Measurements from ENCODE around the gene SSR3.

SSR3 gene

GRCh38 chr3:156536524-156537316 is 18.2 kb downstream of the SSR3 start:
- DNase-seq (ENCODE audit: low read depth in 2 of 2) = no peak

- no peak for DNase-seq (ENCODE audit: low read depth in 2 of 2)
These were observed 19.1 kb downstream of the SSR3 start for GRCh38 chr3:156535798-156536197.

DNA sequence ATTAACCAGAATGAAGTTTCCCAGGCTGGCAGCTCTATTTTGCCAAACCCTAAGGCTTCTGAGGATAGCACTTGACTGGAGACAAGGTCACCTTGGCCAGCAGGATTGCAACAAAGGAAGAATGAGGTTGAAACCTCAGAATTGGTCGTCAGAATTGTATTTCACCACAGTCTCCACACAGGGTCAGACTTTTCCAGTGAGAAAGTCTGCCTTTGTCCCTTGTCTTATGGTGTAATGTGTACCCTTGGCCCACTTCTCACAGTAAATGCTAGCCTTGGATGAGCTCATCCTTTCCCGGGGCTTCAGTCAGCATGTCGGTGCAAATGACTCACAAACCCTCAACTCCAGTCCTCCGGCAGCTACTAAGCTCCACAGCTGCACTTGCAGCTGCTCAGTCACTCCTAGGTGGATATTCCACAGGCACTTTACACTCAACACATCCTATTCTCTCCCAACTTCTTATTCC is 19.7 kb downstream of the SSR3 start:
- DNase-seq (ENCODE audit: low read depth in 2 of 2) = peak; percentile 91 to 92

- no peak for DNase-seq (ENCODE audit: low read depth in 2 of 2)
These were observed 21.7 kb downstream of the SSR3 start for GRCh38 chr3:156533205-156533604.

DNA sequence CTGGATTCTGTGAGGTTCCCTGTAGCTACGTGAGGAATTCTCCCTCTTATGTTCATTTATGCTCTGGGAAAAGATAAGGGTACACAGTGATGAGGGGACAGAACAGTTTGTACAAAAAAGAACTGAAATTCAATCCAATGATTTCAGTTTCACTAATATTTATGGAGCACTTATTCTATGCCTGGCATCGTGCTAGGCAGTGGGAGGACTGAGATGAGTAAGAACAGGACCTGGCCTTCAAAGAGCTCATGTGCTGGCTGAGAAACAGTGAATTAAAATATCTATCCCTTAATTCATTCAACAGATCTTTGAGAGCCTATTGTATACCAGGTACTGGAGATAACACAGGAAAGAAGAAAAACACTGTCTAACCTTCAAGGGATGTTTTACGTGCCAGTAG is 22.2 kb downstream of the SSR3 start:
- DNase-seq (ENCODE audit: low read depth in 2 of 2) = no peak

DNA sequence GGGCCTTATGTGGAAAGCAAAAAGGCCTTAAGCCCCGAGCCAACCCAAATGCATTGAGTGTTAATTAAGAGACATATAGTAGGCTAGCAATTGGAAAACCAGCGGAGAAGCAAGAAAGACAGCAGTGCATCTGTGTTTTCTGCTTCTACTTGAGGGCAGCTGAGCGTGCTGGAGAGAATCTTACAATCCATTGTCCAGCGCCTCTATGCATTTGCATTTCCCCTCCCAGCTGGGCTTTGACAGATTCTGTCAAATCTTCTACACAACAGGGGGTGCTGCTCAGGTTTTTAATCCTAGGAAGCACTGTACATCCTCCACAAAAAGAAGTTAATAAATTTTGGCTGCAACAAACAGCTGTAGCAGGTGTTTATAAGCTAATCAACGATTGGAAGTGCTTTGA is 23.9 kb downstream of the SSR3 start:
- DNase-seq (ENCODE audit: low read depth in 2 of 2) = no peak

GRCh38 chr3:156527060-156527459 is 27.9 kb downstream of the SSR3 start:
- DNase-seq (ENCODE audit: low read depth in 2 of 2) = no peak

DNA sequence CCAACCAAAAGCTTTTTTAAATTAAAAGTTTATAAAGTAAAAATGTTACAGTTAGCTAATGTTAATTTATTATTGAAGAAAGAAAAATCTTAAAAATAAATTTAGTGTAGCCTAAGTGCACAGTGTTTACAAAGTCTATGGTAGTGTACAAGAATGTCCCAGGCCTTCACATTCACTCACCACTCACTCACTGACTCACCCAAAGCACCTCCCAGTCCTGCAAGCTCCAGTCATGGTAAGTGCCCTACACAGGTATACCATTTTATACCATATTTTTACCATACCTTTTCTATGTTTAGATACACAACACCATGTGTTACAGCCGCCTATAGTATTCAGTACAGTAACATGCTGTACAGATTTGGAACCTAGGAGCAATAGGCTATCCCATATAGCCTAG is 29.1 kb downstream of the SSR3 start:
- no peak for DNase-seq (ENCODE audit: low read depth in 2 of 2)

- no peak for DNase-seq (ENCODE audit: low read depth in 2 of 2)
These were observed 32.2 kb downstream of the SSR3 start for GRCh38 chr3:156522673-156523072.

DNA sequence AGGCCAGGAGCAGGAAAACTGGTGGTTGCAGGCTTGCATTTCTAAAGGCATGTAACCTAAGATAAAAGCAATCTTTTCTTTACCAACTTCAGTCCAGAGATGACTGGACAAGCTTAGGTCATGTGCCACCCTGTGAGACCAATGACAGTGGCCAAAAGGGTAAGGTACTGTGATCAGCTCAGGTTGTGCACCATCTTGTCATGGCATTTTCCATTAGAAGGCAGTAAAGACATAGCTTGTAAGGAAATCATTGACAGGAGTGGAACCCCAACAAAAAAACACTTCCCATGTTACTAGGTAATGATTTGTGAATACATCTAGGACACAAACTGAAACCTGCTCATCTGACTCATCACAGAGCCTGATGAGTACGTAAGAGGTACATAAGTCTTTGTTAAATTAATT is 35.2 kb downstream of the SSR3 start:
- DNase-seq (ENCODE audit: low read depth in 2 of 2) = no peak

DNA sequence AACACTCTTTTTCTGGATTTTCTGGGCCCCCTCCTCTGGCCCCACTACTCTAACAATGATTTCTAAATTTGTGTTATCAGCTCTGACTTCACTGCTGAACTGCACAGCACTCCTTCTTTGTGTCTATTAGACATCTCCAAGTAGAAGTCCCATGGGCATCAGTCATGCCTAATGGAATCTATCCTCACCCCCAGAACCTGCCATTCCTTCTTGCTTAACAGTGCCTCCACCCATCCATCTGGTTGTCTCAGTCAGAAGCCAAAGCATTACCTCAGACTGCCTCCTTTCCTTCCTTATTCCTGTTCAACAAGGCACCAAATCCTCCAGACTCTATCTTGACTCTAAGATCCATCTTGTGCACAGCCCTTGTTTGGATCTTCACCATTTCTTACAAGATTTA is 36.2 kb downstream of the SSR3 start:
- no peak for DNase-seq (ENCODE audit: low read depth in 2 of 2)

GRCh38 chr3:156516961-156517360 is 38.0 kb downstream of the SSR3 start:
- DNase-seq (ENCODE audit: low read depth in 2 of 2) = no peak

GRCh38 chr3:156516284-156516683 is 38.6 kb downstream of the SSR3 start:
- no peak for DNase-seq (ENCODE audit: low read depth in 2 of 2)

DNA sequence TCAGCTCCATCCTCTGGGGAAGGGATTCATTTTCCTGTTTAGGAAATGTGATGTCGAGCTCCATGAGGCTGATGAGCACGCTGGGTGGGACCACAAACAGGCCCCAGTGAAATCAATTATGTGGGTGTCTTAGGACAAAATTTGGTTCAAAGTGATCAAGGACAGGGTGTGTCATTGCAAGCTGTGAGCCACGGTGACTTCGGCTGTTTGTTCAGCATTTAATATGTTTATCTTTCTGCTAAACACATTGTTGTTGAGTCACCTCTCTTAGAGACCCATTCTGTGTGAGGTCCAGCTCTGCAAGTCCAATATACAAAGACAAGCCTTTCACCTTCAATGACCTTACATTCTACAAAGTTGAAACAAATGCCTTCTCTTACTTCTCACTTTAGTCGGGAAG is 41.3 kb downstream of the SSR3 start:
- no peak for DNase-seq (ENCODE audit: low read depth in 2 of 2)

DNA sequence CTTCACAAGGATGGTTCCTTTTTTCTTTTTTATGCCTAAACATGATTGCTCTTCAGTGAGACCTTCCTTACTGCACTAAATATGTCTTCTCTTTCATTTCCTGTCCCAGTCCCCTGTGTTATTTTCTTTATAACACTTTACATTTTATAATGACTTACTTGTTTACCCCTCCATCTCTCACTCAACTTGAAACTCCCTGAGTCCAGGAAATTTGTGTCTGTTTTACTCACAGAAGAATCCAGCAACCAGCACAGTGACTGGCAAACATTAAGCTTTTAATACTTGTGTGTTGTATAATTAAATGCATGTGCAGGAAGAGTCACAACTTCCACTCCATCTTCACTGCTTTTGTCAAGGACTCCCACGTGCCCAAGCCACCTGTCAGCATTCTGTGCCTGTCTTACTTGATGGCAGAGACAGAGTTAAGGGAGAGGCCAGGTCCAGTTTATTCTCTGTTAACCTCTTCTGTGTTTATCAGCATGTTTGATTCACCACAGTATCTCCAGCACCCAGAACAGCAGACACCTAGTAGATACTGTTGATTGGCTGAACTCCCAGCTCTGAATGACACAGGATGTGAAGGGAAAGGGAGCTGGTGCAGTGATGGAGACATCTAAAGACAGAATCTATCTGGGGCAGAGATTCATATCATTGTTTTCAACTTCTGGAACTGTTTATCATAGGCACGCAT is 42.8 kb downstream of the SSR3 start:
- DNase-seq (ENCODE audit: low read depth in 2 of 2) = no peak

DNA sequence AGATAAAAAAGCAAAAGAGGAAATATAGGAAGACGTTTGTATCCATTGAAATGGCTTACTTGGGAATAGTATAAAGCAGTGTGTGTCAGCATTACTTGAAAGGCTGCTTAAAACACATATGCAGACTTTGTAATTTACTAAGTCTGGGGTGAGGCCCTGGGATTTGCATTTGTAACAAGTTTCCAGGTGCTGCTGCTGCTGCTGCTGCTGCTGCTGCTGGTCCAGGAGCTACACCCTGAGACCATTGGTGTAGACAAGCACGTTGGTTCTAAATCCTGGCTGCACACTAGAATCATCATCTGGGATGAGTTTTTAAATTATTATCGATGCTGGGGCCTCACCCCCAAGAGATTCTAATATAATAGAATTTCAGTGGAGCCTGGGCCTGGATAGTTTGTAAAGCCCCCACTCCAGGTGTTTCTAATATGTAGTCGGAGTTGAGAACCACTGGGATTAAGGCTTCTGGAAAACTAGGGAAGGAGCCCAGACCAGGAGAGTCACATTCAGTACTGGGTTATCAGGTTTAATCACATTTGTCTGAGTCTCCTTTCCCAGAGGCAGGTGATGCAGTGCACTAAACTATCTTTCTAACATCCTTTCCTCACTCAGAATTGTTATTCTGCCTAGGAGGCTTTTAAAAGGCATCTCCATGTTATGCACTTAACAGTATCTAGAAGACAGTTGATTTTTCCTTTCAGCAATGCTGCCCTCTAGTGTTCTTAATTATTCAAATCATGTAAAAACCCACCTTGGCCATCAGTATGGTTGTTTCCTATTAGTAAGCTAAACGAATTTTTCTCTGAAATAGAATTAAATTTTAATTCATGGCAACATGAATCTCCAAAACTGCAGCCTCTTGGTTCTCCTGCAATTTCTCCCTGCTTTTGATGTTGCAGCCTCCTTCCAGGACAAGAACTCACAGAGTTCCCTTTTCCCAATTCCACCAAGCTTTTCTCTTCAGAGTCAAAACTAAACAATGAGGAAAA is 45.4 kb downstream of the SSR3 start:
- no peak for DNase-seq (ENCODE audit: low read depth in 2 of 2)

- no peak for DNase-seq (ENCODE audit: low read depth in 2 of 2)
These were observed 47.6 kb downstream of the SSR3 start for GRCh38 chr3:156507285-156507684.

DNA sequence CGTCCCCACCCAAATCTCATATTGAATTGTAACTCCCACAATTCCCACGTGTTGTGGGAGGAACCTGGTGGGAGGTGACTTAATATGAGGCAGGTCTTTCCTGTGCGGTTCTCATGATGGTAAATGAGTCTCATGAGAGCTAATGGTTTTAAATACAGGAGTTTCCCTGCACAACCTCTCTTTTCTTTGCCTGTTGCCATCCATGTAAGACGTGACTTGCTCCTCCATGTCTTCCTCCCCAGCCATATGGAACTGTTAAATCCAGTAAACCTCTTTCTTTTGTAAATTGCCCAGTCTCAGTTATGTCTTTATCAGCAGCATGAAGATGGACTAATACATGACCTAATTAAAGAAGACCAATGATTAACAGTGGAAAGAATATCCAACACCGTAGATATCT is 56.6 kb downstream of the SSR3 start:
- DNase-seq (ENCODE audit: low read depth in 2 of 2) = no peak

DNA sequence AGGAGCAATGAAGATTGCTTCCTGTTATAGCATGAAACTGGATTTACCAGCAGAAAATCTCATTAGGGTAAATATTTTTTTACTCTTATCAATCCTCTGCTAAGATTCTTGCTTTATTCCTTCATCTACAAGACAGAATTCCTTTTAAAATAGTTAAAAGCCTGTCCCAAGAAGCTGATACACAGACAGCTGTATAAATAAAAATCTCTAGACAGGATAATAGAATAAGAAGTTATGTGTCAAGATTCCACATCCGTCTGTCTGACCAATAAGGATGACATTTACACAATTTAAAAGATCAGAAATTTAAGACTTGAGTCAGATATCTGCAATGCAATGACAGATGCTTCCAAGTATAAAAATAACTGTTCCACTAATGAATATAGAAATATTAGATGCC is 57.6 kb downstream of the SSR3 start:
- no peak for DNase-seq (ENCODE audit: low read depth in 2 of 2)

GRCh38 chr3:156495816-156496215 is 59.1 kb downstream of the SSR3 start:
- DNase-seq (ENCODE audit: low read depth in 2 of 2) = no peak

DNA sequence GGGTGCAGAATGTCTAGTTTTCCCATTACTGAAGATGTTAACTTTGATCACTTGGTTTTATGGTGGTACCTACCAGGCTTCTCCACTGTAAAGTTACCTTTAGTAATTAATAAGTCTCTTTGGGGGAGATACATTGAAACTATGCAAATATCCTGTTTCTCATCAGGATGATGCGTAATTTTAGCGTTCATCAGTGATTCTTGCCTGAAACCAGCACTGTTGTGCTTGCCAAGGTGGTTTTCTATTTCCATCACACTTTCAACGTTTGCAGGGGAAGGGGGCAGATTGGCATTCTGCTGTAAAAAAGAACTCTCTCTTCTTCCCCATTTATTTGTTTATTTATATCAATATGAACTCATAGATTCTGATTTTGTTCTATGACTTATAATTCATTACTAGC is 61.0 kb downstream of the SSR3 start:
- no peak for DNase-seq (ENCODE audit: low read depth in 2 of 2)

GRCh38 chr3:156492801-156493261 is 62.1 kb downstream of the SSR3 start:
- DNase-seq (ENCODE audit: low read depth in 2 of 2) = no peak
